ENCODE data around the gene HNRNPM. TPM values are rescaled to one million over a fixed set of nuclear protein-coding genes. Genes with fewer than 3 reads are reported as not detected.
"Not testable (repeated sequence)": the region's sequence is repeated elsewhere in the genome, so short reads cannot be mapped to it uniquely, and the experiment has no call there.

HNRNPM gene, protein sequence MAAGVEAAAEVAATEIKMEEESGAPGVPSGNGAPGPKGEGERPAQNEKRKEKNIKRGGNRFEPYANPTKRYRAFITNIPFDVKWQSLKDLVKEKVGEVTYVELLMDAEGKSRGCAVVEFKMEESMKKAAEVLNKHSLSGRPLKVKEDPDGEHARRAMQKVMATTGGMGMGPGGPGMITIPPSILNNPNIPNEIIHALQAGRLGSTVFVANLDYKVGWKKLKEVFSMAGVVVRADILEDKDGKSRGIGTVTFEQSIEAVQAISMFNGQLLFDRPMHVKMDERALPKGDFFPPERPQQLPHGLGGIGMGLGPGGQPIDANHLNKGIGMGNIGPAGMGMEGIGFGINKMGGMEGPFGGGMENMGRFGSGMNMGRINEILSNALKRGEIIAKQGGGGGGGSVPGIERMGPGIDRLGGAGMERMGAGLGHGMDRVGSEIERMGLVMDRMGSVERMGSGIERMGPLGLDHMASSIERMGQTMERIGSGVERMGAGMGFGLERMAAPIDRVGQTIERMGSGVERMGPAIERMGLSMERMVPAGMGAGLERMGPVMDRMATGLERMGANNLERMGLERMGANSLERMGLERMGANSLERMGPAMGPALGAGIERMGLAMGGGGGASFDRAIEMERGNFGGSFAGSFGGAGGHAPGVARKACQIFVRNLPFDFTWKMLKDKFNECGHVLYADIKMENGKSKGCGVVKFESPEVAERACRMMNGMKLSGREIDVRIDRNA
- 238 TPM for polyA plus RNA-seq (2013, experiment 1 of 2; ENCODE audit: insufficient read length)
- polyA plus RNA-seq (2013, experiment 2 of 2; ENCODE audit: insufficient read length), result 230 TPM

- DNase-seq, result peak; percentile 97
These were observed at the start of gene HNRNPM for GRCh38 chr19:8444677-8445487. HNRNPM (plus strand) TSS chr19:8444975; CDS start chr19:8444999, 24 bp downstream.

GRCh38 chr19:8395621-8396082 is 49.1 kb upstream of the HNRNPM start:
- no peak for DNase-seq

DNA sequence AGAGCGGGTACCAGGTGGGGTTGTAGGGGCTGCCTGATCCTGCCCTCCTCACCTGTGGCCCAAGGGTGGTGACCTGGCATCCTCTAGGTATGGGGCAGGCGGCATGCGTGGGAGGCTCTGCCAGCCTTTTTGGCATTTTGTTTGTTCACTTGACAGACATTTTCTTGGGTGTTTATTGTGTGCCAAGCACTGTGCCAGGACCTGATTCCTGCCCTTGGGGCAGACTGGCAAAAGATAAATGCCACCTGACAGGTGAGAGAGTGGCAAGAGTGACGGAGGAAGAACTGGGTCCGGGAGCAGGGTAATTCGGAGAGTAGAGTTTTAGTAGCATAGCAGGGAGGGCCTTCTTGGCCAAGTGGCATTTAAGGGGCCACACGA is 48.6 kb upstream of the HNRNPM start:
- no peak for DNase-seq

DNA sequence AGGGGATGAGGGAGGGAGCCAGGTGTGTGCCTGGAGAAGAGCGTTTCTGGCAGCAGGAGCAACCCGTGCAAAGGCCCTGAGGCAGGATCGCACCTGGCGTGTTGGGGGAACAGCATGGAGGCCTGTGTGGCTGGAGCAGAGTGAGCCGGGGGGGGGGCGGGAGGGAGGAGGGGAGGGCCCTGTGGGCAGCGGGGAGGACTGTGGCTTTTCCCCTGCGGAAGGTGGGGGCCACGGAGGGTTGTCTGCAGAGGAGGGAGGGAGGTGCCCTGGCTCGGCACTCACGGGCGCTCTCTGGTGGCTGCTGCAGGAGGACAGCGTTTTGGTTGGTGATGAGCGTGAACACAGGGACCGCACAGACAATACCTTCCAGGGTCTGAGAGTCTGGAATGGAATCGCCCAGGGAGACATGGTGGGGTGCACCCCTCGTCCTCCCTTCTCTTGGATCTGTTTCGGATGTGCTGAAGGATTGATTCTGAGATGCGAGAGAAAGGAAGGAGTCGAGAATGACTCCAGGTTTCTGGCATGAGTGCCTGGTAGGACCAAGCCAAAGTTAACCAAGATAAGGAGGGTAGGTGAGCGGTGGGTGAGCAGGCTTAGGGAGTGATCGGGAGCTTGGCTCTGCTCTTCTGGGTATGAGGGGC is 48.1 kb upstream of the HNRNPM start:
- DNase-seq, result peak; percentile 66

DNA sequence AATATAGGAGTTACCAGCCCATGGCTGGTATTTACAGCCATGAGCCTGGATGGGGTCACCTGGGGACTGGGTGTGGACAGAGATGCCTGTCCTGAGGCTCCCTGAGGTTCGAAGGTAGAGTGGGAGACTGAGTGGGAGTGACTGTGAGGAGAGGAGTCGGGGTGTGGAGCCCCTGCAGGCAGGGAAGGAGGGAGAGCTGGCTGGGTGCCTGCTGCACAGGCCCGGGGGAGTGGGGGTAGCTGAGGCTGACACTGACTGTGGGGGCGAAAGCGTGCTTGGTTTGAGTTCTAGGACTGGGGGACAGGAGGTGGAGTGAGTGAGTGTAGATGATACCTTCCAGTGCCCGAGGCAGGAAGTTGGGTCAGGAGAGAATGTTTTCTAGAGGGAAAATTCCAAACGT is 47.5 kb upstream of the HNRNPM start:
- DNase-seq, result no peak

GRCh38 chr19:8397746-8398310 is 46.9 kb upstream of the HNRNPM start:
- DNase-seq, result no peak

DNA sequence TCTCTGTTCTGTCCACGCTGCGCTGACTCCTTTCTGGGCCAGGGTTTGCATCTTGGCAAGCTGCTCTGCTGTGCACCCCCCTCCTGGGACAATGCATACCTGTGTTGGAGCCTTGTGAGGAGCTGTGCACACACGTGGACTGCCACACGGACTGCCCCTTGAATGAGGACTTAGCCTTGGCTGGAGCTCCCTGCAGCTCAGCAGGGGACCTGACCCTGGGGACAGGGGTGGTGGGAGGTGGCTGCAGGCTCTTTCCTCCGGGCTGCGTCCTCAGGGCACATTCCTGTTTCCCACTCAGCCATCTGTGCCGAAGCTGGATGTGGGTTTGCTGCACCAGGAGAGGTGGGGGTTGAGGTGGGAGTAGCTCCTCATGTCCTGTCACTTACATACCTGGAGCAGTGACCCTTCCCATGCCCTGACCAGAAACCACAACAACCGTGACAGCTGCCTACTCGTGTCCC is 46.4 kb upstream of the HNRNPM start:
- DNase-seq, result no peak

- no peak for DNase-seq
These were observed 45.0 kb upstream of the HNRNPM start for GRCh38 chr19:8399681-8400188.

GRCh38 chr19:8401981-8402411 is 42.8 kb upstream of the HNRNPM start:
- DNase-seq, result no peak

GRCh38 chr19:8403098-8403819 is 41.5 kb upstream of the HNRNPM start:
- DNase-seq, result no peak

GRCh38 chr19:8403820-8404109 is 41.0 kb upstream of the HNRNPM start:
- no peak for DNase-seq

GRCh38 chr19:8404391-8405151 is 40.2 kb upstream of the HNRNPM start:
- DNase-seq, result no peak

- not testable (repeated sequence) for DNase-seq
These were observed 34.1 kb upstream of the HNRNPM start for GRCh38 chr19:8410718-8411117.

GRCh38 chr19:8412783-8413628 is 31.8 kb upstream of the HNRNPM start, which contains the start of gene MARCHF2:
MARCHF2 (plus strand) TSS chr19:8413305; CDS start chr19:8421841, 8,536 bp downstream.
- DNase-seq, result peak; percentile 97

DNA sequence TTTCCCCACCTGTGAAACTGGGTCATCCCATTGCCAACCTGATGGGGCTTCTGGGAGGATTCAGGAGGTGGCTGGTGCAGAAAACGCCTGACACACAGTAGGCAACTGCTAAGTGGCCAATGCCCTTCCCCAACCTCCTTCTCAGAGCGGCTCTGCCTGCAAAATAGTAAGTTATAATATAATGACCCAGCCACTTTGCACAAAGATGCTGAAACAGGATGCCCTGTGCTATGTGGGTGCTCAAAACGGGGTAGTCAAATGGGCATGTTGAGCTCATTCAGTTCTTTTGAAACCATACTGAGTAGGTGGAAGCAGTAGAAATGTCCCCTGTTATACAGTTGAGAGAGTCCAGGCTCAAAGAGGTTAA is 31.2 kb upstream of the HNRNPM start:
- no peak for DNase-seq

- no peak for DNase-seq
These were observed 28.0 kb upstream of the HNRNPM start for GRCh38 chr19:8416796-8417195.

DNA sequence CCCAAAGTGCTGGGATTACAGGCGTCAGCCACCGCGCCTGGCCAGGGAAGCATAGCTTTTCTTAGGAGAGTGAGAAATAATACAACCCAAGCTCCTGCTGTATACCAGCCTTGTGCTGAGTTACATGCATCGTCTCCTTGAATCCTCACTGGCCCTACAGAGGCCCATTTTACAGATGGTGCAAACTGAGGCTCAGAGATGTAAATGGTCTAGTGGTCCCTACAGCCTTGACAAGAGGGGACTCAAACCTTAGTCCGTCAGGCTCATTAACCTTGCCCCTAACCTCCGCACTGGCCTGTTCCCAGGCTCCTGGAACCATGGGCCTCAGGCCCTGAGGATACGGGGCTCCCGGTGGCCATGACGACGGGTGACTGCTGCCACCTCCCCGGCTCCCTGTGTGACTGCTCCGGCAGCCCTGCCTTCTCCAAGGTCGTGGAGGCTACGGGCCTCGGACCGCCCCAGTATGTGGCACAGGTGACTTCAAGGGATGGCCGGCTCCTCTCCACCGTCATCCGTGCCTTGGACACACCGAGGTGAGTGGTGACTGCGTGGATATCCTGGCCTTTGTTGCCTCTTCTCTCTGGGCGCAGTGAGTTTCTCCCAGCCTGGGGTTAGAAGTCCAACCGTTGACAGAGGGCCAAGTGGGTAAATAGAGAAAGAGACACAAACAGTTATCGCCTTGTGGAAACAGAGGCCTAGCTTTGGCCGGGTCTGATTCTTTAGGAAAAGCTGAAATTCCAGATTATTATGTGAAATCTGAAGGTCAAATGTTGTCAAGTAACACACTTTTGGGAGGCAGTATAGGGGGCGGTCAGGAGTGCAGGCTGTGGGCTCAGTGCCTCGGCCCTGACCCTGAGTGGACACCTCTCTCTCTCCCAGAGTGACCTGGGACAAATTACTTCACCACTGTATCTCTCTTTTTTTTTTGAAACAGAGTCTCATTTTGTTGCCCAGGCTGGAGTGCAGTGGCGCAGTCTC is 23.0 kb upstream of the HNRNPM start:
- no peak for DNase-seq

GRCh38 chr19:8423817-8424223 is 21.0 kb upstream of the HNRNPM start:
- peak; percentile 98 for DNase-seq
